SW480 (cell line): ENCODE results near the gene POTEE.
"Not testable (repeated sequence)": the region's sequence is repeated elsewhere in the genome, so short reads cannot be mapped to it uniquely, and the experiment has no call there.

Source experiments
- DNase-seq: peaks from one replicate; pipeline ENCODE4 v3.0.0-alpha.2; 2016; ENCODE audit warnings: low spot score

POTEE gene

DNA sequence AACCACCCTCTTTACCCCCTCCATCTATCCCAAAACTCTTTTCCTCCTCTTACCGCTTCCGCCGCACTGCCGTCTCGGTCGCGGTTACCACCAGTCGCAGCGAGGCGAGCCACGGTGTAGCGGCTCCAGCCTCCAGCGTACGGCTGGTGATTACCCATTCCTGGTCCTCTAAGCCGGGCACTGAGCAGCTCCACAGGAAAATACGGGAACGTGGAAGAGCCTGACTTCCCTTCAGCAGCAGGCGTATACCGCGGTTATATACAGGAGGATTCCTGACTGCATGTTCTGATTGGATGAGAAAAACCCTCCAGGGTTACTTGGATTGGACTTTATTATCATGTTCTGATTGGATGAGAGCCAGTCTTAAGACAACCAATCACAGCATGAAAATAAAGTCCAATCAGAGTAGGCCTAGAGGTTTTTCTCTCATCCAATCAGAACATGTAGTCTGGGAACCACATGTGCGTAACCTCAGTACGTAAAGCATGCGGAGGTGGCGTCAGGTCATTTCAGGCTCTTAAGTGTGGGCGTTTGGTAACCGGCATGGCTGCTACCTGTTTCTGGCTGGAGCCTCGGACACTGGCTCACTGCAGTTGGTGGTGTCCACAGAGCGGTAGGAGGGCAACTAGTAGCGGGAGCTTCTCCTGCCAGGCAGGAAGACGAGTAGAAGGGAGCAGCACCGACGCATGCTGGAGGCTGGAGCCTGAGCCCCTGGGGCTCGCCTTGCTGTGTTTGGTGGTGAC lies at the start of gene POTEE:
POTEE (plus strand) TSS at position 507 of the 743 bp plus-strand sequence. CDS start 8,867 bp downstream, outside the sequence.
- not testable (repeated sequence) for DNase-seq

DNA sequence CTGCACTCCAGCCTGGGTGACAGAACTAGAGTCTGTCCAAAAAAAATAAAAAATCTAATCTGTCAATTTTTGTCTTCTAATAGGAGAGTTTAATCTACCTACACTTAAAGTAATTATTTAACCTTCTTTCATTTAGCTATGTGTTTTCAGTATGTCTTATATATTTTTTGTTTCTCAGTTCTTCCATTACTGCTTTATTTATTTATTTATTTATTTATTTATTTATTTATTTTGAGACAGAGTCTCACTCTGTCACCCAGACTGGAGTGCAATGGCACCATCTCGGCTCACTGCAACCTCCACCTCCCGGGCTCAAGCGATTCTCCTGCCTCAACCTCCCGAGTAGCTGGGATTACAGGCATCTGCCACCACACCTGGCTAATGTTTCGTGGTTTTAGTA lies 43.8 kb upstream of the POTEE start:
- not testable (repeated sequence) for DNase-seq

DNA sequence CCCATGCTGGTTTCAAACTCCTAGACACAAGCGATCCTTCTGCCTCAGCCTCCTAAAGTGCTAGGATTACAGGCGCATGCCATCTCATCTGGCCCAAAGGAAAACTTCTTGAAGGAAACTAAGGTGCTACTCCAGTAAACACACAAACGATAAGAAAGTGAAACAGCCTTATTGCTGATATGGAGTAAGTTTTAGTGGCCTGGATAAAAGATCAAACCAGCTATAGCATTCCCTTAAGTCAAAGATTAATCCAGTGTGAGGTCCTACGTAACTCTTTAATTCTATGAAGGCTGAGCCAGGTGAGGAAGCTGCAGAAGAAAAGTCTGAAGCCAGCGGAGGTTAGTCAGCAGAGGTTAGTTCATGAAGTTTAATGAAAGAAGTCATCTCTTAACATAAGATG lies 40.8 kb upstream of the POTEE start:
- DNase-seq = no peak

DNA sequence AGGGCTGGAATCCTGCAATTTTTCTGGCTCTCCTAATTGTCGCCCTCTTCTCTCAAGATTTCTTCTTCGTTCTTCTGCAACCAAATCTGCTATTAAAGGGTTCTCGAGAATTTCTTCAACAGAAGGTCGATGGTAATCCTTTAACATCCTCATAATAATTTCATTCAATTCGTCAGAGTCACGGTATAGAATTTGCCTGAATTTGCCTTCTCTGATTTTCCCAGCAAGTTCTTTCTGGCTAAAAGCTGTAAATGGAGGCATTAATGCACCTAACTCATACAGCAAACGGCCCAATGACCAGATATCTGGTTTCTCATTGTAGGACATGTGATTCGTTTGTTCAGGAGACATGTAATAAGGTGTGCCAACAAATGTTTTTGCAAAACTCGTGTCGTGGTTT lies 31.3 kb upstream of the POTEE start:
- not testable (repeated sequence) for DNase-seq

DNA sequence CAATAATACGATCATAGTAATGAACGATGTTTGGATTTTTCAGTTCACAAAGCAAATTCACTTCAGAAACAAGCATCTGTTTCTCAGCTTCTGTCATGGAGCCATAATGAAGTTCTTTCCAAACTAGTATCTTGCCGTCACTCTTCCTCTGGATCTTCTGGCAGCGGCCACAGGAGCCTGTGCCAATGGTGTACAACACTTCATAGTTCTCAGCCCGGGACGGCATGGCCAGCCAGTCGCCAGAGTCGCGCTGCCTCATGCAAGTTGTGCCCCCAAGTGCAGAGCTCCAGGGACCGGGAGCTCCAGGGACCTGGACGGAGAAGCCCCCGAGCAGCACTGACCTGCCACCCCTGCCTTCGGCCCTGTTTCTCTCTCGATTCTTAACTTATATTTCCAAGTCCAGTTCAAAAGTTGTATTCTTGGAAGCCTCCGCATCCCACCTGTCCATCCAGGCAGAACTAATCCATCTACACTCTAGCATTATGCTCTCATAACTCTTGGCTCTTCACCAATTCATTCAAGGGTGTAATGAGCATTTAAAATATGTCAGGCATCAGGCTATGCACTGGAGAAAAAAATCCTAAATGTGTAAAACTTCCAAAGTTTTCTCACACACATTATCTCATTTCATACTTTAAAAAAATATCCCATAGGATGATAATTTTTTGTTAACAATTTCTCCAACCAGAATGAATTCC lies 30.5 kb upstream of the POTEE start:
- DNase-seq = not testable (repeated sequence)

DNA sequence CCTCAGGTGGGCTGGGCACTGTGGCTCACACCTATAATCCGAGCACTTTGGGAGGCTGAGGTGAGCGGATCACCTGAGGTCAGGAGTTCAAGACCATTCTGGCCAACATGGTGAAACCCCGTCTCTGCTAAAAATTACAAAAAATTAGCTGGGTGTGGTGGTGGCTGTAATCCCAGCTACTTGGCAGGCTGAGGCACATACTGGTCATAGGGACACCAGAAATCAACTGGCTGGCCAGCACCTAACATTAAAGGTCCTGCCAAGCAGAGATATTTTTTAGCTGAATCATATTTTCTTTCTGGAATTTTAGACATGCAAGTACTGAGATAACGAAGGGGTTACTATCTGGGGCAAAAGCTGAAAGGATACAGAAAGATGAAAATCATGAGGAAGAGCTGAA lies 27.9 kb upstream of the POTEE start:
- DNase-seq = not testable (repeated sequence)

DNA sequence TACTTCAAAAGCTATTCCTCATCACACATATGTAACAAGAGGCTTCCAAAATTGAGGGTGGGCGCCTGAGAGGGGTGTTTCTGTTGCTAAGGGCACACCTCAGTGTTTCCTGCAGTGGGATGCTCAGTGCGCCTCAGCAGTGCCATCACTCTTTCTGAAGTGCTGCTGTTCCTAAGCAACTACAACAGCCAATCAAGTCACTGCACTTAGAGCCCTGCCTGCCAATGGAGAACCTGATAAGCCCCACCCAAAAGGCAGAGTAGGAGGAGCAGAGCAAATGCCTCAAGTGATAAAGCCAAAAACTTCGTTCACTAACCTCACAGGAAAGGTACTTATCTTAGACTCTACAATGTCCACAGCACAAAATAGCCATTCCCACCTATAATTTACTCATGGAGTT lies 15.9 kb upstream of the POTEE start:
- not testable (repeated sequence) for DNase-seq

DNA sequence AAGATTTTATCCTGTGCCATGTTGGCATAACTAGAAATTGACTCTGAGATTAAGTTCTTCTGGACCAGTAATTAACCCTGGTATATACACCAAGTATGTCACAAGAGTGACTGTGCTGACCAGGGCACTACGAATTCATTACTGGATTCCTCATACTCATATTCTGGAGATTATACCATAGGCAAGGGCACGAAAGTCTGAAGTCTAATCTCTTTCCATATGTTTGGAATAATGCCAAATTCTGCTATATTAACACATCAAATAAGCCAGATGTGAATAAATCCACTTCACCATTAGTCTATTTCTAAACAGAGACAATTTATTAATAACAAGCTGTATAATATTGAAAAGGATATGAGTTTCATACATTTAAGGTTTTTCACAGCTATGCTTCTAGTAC lies 13.2 kb upstream of the POTEE start:
- DNase-seq = not testable (repeated sequence)

DNA sequence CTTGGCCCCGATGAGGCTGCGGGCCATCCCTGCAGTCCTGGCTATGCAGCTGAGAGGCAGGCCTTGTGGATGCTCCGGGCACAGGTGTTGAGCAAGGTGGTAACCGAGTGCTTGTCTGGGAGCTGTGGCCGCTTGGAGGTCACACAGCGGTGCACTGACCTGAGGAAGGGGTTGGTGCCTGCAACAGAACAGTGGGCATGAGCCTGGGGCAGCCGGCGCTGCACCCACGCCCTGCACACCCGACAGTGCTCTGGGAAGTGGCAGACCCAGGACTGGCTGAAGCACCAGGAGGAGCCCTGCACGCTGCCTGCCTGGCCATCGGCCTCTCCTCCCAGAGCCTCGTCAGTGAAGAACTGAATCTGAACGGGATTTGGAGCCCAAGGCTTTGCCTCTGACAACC lies 8.2 kb upstream of the POTEE start:
- no peak for DNase-seq

DNA sequence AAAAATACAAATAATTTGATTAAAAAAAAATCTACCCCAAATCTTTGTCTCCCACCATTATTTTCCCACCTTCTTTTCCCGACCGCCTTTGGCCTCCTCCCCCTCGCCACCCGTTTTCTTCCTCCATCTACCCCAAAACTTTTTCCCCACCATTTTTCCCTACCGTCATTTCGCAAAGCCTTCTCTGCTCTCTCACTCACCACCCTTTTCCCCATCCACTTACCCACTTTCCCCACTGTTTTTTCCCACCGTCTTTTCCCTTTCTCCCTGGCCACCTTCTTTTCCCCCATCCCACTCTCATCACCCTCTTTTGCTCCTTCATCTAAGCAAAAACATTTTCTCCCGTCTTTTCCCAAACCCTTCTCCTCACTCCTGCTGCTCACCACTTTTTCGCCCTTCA lies 1.5 kb upstream of the POTEE start:
- DNase-seq = not testable (repeated sequence)

DNA sequence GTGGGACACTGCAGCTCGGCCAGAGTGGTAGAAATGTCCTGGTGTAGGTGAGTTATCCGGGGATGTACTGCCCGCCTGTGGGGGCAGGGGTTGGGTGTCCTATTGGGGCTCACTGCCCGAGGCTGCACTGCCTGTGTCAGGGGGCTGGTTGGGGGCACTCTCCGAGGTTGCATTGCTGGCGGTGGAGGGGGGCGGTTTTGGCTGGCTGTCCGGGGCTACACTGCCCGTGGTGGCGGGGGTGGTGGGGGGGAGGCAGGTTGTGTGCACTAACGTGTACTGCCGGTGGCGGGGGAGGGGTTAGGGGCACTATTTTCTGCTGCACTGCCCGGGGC lies 403 bp downstream of the POTEE start:
- not testable (repeated sequence) for DNase-seq

DNA sequence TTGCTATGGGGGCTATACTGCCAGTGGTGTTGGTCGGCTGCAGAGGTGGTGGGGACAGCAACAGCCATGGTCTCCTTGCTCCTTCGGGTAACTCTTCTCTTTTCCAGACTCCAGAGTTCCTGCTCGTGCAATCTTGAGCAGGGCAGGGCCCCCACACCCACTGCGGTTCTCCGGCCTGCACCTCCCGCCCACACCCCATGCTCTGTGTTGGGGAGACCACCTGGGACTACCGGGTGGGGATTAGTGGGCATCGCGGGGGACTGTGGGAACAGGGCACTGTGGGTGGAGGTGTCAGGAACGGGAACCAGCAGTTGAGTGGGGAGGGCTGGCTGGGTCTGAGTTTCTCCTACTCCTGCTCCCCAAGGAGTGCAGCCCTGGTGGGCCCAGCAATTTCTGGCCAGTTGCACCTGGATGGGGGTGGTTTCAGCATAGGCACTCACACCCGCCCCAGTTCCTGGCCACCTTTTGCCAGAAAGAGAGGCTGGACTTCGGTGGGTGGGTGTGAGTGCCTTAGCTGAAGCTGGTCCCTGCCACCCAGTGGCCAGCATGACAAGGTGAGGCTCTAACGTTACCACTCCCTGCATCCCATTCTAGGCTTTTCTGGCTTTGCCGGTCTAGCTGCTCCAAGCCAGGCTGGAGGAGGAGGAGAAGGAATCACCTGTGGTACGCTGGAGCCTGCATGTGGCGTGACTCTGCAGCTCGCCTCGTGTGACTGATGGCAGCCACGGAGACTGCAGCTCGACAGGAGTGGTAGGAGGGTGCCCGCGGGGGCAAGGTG lies 1.3 kb downstream of the POTEE start:
- not testable (repeated sequence) for DNase-seq

DNA sequence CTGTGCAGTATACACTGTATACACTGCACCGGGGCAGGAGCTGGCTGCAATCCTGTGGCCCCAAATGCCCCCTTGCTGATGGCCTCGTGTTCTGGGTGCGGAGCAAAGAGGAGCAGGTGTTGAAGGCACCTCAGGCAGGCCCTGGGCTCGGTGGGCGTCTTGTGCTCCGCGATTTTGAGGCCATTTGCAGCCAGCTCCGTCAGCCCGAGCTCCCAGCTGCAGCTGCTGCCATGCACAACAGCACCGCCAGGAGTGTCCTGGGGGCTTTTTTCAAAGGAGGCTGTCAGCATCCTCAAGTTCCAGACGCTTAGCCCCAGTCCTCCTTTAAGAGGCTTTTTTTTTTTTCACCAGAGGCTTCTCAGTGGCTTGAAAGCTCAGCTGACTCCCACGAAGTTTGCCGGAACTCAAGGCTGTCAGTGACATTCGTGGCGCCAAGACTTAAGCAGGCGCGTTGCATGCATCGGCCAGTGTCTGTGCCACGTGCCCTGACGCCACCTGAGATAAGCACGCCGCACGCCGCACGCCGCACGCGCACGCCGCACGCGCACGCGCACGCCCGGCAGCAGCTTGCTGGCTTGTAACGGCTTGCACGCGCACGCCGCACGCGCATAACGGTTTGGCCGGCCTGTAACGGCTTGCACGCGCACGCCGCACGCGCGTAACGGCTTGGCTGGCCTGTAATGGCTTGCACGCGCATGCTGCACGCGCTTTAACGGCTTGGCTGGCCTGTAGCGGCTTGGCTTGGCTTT lies 8.1 kb downstream of the POTEE start:
- not testable (repeated sequence) for DNase-seq

DNA sequence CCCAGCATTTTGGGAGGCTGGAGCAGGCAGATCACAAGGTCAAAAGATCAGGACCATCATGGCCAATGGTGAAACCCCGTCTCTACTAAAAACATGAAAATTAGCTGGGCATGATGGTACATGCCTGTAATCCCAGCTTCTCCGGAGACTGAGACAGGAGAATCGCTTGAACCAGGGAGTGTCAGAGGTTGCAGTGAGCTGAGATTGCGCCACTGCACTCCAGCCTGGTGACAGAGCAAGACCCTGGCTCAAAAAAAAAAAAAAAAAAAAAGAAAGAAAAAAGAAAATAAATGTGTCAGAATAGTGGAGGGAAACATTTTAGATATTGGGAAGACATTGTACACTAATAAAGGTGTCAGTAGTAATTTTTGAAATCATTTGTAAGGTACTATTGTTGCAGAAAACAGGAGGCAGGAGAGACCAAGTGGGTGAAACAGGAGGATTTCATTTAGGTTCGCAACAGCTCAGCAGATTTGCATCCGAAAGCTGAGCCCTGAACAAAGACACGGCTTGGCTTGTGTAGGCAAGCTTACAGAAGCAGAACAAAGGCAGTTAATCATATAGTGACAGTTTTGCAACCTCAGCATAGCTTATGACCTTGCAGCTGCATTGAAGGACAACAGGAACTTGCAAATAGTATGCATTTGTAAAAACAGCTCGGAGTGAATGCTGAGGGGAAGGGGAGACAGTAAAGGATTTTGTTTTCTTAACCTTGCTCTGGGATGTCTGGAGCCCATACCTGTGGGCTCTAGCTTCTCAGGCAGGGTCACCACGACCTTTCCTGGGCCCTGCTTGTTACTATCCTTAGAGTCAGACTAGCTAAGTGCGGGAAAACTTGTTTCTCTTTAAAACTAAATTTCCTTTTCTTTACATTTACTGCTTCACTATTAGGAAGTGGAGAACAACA lies 26.5 kb downstream of the POTEE start:
- DNase-seq = not testable (repeated sequence)
